OCI-LY3 (cell line): ENCODE measurements around the gene MOGAT2.

Experiments used
- EZH2phosphoT487 ChIP-seq: fragments of 200-600 bp; shearing (Covaris generic); IDR thresholded peaks from 2 replicates; pipeline ENCODE4 v1.6.1; 2018; ENCODE audit warnings: antibody characterized with exemption, mixed run types, low read depth
- TF ChIP-seq, protein P1 (sequence below): fragments of 200-600, 300-600 bp; sonication (generic); IDR thresholded peaks from 2 replicates; pipeline ENCODE4 v1.5.1; 2014; ENCODE audit warnings: antibody characterized with exemption, low read length, low read depth

DNA sequence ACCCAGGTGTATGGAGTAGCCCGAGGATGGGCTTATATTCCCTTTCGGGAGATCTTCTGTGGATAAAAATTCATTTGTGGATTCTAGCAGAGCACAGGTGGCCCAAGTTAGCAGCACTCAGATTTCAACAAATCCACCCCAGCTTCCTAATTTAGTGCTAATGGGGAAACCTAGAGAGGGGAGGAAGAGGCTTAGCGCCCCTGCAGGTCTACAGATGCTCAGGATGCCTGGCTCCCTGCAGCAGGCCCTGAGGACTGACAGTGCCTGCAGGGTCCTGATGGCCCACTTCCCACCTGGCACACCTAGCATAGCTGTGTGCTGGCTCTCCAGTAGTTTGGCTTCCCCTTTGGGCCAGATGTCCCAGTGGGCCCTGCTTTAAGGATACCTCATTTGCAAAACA lies 57.4 kb downstream of the MOGAT2 start:
- TF ChIP-seq, protein P1, sequence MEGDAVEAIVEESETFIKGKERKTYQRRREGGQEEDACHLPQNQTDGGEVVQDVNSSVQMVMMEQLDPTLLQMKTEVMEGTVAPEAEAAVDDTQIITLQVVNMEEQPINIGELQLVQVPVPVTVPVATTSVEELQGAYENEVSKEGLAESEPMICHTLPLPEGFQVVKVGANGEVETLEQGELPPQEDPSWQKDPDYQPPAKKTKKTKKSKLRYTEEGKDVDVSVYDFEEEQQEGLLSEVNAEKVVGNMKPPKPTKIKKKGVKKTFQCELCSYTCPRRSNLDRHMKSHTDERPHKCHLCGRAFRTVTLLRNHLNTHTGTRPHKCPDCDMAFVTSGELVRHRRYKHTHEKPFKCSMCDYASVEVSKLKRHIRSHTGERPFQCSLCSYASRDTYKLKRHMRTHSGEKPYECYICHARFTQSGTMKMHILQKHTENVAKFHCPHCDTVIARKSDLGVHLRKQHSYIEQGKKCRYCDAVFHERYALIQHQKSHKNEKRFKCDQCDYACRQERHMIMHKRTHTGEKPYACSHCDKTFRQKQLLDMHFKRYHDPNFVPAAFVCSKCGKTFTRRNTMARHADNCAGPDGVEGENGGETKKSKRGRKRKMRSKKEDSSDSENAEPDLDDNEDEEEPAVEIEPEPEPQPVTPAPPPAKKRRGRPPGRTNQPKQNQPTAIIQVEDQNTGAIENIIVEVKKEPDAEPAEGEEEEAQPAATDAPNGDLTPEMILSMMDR, result no peak
- TF ChIP-seq EZH2phosphoT487, result no peak
